GM06990 (cell line): ENCODE results near the gene STAM.

Experiments
- DNase-seq: peaks from one replicate; pipeline ENCODE4 v3.0.0-alpha.2; 2011; ENCODE audit not compliant: insufficient read length; ENCODE audit errors: extremely low read depth
- H3K27me3 ChIP-seq: replicated peaks from 2 replicates; pipeline ENCODE4 v1.6.0; 2011; ENCODE audit warnings: low read length; ENCODE audit not compliant: control insufficient read depth, insufficient read depth
- H3K36me3 ChIP-seq: 2 replicates; pipeline ENCODE4 v1.5.1; 2011; ENCODE audit warnings: low read length; ENCODE audit not compliant: control insufficient read depth, insufficient read depth
- H3K4me3 ChIP-seq: replicated peaks from 2 replicates; pipeline ENCODE4 v1.5.1; 2011; ENCODE audit warnings: low read depth, mild to moderate bottlenecking, control low read depth, low read length
- TF ChIP-seq, protein P1 (sequence below): IDR thresholded peaks from 2 replicates; pipeline ENCODE4 v1.5.1; 2011; ENCODE audit warnings: low read length, control low read depth, mild to moderate bottlenecking, inconsistent platforms; ENCODE audit not compliant: insufficient read depth, poor library complexity, severe bottlenecking

Gene STAM

DNA sequence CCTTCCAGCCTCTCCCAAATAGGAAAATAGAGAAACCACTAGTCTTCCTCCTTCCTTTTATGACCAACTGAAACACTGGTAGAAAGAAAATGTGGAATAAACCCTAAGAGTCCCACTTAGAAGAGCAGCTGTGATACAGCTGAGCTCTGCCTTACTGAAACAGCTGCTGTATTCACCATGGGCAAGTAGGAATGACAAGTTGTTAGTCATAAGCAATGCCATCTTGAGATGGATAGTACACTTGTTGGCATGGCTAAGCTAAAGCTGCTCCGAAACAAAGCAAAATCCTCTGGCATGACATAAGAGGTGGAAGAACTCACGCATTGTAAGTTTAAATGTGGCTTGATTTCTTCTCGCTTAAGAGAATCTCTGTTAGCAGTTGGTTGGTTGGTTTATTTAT, 59.8 kb downstream of the STAM start:
- Histone ChIP-seq H3K4me3 (no peak overlapping the region), H3K27me3 (no peaks in the 10 kb centered on the region)

DNA sequence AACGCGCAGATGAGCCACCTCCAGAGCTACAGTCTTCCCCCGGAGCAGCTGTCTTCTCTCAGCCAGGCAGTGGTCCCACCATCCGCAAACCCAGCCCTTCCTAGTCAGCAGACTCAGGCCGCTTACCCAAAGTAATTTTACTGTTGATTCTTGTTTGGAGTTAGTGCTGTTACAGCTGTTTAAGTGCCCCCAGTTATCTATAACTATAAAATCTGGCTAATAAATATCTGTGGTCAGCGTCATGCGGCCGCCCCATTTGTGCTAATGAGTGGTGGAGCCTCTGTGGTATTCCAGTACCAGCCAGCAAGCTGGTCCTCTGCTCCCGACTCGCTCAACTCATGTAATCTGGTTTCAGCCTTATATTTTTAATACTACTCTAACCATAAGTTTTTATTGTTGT, 64.9 kb downstream of the STAM start:
- DNase-seq: no peak
- TF ChIP-seq, protein P1, sequence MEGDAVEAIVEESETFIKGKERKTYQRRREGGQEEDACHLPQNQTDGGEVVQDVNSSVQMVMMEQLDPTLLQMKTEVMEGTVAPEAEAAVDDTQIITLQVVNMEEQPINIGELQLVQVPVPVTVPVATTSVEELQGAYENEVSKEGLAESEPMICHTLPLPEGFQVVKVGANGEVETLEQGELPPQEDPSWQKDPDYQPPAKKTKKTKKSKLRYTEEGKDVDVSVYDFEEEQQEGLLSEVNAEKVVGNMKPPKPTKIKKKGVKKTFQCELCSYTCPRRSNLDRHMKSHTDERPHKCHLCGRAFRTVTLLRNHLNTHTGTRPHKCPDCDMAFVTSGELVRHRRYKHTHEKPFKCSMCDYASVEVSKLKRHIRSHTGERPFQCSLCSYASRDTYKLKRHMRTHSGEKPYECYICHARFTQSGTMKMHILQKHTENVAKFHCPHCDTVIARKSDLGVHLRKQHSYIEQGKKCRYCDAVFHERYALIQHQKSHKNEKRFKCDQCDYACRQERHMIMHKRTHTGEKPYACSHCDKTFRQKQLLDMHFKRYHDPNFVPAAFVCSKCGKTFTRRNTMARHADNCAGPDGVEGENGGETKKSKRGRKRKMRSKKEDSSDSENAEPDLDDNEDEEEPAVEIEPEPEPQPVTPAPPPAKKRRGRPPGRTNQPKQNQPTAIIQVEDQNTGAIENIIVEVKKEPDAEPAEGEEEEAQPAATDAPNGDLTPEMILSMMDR: no peak
- H3K36me3 ChIP-seq: peaks cover 8% of the 10 kb centered on the region

More for the DNA sequence above, 59.8 kb downstream of the STAM start:
- no peak for DNase-seq
- TF ChIP-seq, protein P1: no peak
- peaks cover under 1% of the 10 kb centered on the region for H3K36me3 ChIP-seq

DNA sequence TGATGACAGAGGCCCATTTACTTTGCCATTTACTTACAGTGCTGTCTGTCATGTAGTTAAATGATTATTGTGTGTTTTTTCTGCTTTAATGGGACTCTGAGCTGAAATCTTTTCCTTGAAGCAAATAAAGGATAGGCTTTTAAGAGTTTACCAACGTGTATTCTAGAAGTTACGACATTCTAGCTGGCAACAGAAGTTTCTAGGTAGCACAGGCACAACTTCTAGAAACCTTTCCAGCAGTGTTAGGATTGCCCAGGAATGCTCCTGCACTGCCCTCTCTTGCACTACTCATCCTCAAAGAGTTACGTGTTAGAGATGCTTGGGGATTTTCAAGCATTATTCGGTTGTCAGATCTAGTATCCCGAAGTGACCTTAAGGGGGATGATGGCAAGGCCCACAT, 65.5 kb downstream of the STAM start:
- Histone ChIP-seq H3K4me3 (no peak overlapping the region), H3K27me3 (no peaks in the 10 kb centered on the region), H3K36me3 (peaks cover 8% of the 10 kb centered on the region)
- TF ChIP-seq, protein P1: no peak
- no peak for DNase-seq

More for the DNA sequence above, 64.9 kb downstream of the STAM start:
- H3K4me3 ChIP-seq: no peak overlapping the region
- H3K27me3 ChIP-seq: no peaks in the 10 kb centered on the region

GRCh38 chr10:17710181-17710580, 66.2 kb downstream of the STAM start:
- H3K4me3 ChIP-seq: no peak overlapping the region
- TF ChIP-seq, protein P1: no peak
- H3K27me3 ChIP-seq: no peaks in the 10 kb centered on the region
- no peak for DNase-seq
- H3K36me3 ChIP-seq: peaks cover 8% of the 10 kb centered on the region

- no peak for DNase-seq
Observed at GRCh38 chr10:17712053-17712452, 68.1 kb downstream of the STAM start.

More at GRCh38 chr10:17712053-17712452, 68.1 kb downstream of the STAM start:
- TF ChIP-seq, protein P1: no peak
- no peaks in the 10 kb centered on the region for H3K27me3 ChIP-seq
- H3K4me3 ChIP-seq: no peak overlapping the region
- peaks cover 8% of the 10 kb centered on the region for H3K36me3 ChIP-seq
